GM12872 (cell line): Measurements from ENCODE around the gene TMEM175.

Source experiments
- CTCF ChIP-seq: IDR thresholded peaks from 3 replicates; pipeline ENCODE4 v1.5.1; 2011; ENCODE audit warnings: low read depth, mild to moderate bottlenecking, low read length, moderate library complexity; ENCODE audit not compliant: insufficient read depth

TMEM175 gene

GRCh38 chr4:956531-957230 is 24.4 kb downstream of the TMEM175 start:
- TF ChIP-seq CTCF: no peak

- TF ChIP-seq CTCF: no peak
Measured at GRCh38 chr4:957231-957580, 24.9 kb downstream of the TMEM175 start.

GRCh38 chr4:957581-958313 is 25.5 kb downstream of the TMEM175 start:
- TF ChIP-seq CTCF: no peak

DNA sequence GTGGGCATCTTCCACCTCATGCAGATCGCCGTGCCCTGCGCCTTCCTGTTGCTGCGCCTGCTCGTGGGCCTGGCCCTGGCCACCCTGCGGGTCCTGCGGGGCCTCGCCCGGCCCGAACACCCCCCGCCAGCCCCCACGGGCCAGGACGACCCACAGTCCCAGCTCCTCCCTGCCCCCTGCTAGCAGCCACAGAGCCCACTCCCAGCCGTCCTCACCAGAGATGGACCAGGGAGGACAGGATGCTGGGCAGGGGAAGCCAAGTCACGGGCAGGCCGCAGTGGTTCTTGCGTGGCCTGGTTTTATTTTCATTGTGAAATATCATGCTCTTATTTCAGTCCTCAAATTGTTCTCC is 26.0 kb downstream of the TMEM175 start:
- TF ChIP-seq CTCF: no peak

GRCh38 chr4:958696-959337 is 26.6 kb downstream of the TMEM175 start:
- TF ChIP-seq CTCF: no peak

DNA sequence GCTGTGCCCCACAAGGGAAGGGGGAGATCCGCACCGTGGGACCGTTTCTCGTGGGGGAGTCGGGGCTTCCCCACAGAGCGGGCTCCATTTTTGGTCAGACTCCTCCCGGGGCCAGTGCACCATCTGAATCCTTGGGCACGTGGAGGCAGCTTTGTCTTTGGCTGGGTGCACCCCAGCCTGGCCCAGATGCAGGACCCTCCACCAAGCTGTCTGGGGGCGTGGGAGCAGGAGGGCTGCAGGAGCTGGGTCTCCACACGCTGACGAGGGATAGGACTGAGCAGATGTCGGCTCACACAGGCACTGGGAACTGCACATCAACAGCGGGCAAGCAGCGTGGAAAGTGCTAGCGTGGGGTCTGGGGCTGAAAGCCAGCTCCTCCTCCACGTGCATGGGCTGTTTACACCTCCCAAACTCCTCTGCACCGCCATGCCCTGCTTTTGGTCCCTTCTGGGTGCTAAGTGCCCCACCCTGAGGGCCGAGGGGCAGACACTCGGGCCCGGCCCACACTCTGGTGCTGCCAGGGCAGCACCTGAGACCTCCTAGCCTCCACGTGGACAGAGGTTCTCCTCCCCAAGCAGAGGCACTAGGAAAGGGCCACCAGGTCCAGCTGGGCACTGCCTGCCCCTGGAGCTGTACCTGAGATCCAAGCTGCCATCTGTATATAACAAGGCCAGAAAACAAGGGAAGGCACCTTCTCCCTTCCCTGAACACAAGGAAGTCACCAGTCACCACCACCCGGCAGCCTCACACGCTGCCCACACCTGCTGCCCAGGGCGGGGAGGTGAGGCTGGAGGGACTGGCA is 27.3 kb downstream of the TMEM175 start:
- TF ChIP-seq CTCF: no peak

- TF ChIP-seq CTCF: no peak
Measured at GRCh38 chr4:960140-960635, 27.9 kb downstream of the TMEM175 start.
